NAMALWA (cell line): ENCODE results near the gene CACFD1.

ENCODE experiments used
- DNase-seq: peaks from one replicate; pipeline ENCODE4 v3.0.0-alpha.2; 2015; ENCODE audit warnings: low spot score

CACFD1 gene

GRCh38 chr9:133499892-133500270, 40.1 kb downstream of the CACFD1 start:
- no peak for DNase-seq

DNA sequence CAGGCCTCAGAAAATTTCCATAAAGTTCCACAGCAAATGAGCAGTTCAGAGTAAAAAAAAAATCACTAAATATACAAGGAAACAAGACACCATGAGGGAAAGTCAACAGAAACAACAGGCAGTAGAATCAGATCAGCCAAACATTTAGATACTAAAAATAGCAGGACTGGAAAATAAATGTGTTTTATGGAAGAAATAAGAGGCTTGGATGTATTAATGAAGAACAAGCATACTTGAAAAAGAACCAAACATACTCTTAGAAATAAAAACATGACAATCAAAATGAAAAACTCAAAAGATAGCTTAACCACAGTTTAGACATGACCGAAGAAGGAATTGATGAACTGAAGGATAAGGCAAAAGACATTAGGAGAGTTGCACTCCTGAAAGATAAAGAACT, 42.3 kb downstream of the CACFD1 start:
- DNase-seq, result no peak

DNA sequence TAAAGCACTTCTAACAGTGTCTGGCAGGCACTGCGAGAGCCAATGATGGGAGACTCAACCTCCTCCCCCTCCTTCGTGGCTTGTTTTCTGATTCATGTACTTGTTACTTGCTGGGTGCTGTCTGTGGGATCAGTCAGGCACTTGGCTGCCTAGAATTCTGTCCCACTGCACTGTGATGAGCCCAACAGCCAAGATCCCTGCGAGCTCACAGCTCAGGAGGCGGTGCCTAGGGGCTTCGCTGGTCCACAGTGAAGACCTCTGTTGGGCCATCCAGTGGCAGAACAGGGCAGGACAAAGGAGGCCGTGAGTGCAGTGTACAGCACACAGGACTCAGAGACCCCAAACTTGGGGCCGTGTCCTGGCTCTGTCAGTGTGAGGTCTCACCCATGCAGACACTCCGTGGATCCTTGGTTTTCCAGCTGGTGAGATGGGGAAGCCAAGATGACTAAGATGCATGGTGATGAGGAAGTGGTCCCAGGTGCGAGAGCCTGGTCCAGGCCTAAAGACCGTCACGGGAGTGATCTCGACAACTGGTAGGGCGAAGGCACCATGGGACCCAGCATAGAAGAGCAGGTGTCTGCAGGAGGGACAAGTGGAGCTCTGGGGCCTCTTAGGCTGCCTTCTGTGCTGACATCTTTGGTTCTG, 45.5 kb downstream of the CACFD1 start:
- no peak for DNase-seq

DNA sequence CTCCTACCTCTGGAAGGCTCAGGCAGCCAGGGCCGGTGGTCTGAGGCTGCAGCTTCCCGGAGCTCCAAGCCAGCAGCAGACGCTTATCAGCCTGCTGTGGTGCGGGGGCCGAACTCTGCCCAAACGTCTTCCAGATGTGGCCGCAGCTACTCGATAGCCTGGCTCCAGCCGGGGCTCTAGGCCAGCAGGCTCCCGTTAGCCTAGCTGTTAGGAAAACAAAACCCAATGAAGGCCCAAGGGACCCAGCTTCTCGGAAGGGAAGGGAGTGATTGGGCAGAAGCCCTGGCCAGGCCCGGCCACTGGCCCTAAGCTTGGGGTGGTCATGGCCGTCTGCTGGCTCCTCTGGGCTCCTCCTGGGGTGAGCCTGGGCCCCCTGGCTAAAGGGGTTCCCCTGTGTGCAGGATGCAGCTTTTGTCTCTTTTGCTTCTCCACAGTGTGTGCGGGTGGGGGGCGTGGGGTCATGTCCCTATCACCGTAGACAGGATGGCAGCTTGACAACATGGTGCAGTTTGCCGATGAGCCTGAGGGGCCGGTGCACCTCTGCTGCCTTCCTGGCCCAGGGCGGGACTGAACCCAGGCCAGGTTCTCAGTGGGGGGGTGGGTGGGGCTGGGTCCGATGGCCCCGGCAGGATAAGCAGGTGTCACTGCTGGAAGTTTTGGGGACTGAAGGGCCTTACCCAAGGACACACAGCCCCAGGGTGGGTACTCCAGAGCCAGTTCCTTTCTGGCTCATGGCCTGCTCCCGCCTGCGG, 46.3 kb downstream of the CACFD1 start:
- DNase-seq, result no peak

GRCh38 chr9:133506653-133507038, 46.9 kb downstream of the CACFD1 start:
- no peak for DNase-seq

- DNase-seq, result no peak
These were observed 47.6 kb downstream of the CACFD1 start for GRCh38 chr9:133507246-133507965.

DNA sequence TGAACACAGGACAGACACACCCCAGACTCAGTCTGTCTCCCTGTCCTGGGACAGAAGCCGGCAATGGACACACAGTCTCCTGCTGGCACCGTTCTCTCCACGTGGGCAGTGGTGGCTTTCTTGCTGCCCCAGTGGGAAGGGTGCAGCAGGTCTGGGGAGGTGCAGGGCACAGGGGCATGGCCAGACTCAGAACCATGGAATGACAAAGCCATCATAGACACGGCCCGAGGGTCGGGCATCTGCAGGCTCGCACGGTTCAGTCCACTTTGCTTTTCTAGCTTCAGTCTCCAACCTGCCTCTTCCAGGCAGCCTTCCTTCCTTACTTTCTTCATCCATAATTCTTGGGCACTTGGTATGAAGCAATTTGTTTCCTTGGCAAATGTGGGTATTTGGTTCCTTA, 48.3 kb downstream of the CACFD1 start:
- DNase-seq, result no peak

DNA sequence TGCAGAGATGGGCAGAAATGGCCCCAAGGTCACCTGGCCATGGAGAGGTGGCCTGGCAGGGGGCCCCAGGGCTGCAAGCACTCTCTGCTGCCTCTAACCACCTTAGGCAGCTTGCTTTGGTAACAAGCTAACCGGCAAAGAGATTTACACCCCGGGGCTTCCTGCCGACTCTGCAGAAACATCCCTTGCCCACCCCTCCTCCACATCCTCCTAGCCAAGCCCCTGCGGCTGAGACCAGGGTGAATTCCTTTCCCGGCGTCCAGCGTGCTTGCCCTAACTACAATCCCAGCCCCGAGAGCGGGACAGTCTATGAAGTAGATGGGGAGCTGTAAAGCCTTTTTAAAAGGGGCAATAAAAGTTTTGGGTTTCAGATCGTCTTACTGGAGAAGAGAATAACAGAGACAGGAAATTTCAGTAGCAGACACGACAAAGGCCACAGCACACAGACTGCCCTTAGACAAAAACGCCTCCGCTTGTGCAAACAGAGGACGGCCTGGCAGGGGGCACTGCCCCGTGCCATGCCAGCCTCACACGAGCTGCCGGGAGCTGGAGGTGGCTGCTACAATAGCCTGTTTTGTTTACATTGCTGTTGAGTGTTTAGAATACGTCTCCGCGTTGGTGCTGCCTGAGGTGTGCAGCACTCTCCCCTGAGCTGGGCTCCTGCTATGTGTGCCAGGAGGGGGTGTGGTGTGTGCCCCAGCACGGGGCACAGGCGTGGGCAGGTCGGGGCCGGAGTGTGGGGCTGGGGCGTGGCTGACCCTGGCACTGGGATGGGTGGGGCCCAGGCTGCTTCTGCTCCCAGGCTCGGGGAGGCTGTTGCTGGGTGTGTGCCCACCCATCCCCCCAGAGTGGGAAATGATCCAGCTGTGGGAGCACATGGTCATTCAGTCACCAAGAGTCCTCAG, 49.7 kb downstream of the CACFD1 start:
- DNase-seq, result no peak

- DNase-seq, result no peak
These were observed 51.2 kb downstream of the CACFD1 start for GRCh38 chr9:133510926-133511505.

GRCh38 chr9:133511607-133512006, 51.8 kb downstream of the CACFD1 start:
- DNase-seq, result no peak

- no peak for DNase-seq
These were observed 52.8 kb downstream of the CACFD1 start for GRCh38 chr9:133512253-133513213.

DNA sequence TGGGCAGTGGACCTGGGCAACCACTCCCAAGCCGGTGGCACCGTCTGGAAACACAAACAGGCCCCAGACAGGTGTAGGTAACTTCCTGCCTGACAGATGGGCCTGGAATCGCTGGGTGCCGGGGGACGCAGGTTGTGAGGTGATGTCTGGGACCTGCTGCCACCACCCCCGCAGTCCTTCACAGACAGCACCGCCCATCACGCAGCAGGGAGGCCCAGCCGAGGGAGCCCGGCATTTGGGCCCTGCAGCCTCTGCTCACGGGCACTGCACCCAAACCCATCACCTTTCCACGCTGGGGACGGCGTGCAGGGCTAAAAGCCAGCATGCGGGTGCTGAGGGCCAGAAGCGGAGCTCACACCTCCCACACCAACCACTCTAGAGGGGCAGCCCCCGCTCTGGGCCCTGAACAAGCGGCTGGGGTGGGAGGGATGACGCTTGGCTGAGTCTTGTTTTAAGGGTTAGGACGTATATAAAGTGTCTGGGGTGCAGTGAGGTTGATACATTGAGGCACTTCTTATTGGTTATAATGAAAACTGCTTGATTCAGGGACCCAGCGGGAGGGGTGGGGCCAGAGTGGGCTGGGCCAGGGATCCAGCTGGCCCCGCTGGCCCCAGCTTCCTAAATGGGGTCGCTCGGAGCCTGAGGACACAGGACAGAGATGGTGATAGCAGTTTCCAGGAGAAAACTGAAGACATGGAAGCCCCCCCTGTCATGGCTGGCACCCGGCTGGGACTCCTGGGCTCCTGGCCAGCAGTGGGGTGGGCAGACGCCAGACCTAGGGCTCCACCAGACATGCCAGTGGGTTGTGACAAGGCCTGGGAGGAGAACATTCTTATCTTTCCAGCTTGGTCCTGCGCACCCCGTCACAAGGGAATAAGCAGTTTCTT, 53.7 kb downstream of the CACFD1 start:
- DNase-seq, result no peak

DNA sequence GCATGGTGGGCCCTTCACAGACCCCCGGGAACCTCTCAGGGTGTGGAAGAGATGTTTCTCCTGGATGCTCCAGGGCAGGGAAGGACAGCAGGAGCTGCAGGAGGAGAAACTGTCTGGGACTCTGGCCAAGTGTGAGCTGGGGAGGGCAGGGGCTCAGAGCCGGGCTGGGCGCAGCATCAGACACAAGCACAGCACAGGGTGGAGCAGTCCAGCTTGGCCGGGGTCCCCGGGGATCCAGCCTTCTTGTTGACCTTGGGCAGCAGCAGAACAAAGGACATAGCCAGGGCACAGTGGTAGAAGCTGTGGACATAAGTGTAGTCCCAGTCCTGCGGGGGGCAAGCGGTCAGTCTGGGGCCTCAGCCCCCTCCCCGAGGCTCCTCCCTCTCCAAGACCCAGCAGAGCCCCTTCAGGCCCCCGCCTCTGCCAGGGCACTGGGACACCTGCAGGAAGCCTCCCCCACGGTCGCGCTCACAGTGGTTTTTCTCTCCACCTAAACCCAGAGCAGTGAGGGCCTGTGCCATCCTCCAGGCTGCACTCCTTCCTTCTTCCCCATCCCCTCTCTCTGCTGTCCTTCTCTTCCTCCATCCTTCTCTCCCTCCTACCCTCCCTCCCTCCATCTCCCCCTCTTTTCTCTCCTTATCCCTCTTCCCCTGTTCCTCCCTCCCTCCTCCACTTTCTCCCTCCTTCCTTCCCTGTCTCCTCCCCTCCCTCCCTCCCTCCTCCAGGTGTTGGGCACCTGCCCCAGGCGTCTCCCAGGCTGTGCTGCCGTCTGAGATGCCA, 54.9 kb downstream of the CACFD1 start:
- no peak for DNase-seq

DNA sequence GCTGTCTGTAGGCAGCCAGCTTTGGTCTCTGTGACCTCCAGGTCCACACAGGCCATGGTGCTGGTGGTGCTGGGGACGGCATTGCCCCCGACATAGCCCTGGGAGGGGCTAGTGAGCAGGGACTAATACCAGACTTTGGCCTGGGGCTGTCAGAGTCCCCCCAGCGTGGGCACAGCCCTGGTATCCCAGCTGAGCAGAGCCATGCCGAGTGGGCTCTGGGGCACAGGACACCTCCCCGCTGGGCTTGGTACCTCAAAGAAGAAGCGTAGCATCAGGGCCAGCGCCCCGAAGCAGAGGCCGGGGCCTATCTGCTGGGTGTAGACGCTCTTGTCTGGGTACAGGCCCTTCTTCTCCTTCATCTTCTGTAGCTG, 55.4 kb downstream of the CACFD1 start:
- DNase-seq, result no peak

- DNase-seq, result no peak
These were observed 56.0 kb downstream of the CACFD1 start for GRCh38 chr9:133515615-133516255.

- DNase-seq, result no peak
These were observed 56.6 kb downstream of the CACFD1 start for GRCh38 chr9:133516256-133516960.

- no peak for DNase-seq
These were observed 57.2 kb downstream of the CACFD1 start for GRCh38 chr9:133516961-133517350.

DNA sequence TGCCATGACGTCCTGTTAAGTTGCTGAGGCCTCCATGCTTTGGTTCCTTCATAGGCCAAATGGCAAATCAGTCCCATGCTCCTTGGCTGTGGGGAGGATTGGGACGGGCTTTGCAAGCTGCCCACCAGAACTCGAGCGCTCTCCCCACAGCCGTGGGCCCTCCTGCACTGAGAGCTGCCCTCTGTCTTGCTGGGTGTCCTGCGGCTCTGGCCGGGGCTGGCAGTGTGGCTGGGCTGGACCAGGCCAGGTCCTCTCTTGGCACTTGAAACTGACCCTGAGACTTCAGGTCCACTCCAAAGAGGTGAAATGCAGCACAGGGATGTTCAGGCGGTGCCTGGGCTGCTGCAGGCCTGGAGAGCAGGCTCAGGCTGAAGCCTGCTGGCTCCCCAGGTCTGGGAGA, 57.9 kb downstream of the CACFD1 start:
- no peak for DNase-seq
